RWPE2 (cell line): Measurements from ENCODE around the gene CTBP2.

Source experiments
- ATAC-seq: fragments of 200-7000 bp; cut with Tn5 transposase; 3 replicates; pipeline ENCODE4 v1.9.1; 2021; ENCODE audit warnings: low read depth
- DNase-seq: peaks from one replicate; pipeline ENCODE4 v3.0.0-alpha.2; 2020; ENCODE audit warnings: low spot score
- H3K27ac ChIP-seq: fragments of 450-650 bp; 2 replicates; pipeline ENCODE4 v1.5.1; 2017; ENCODE audit warnings: mild to moderate bottlenecking; ENCODE audit not compliant: poor library complexity, severe bottlenecking
- H3K27me3 ChIP-seq: fragments of 250-450 bp; sonication (Bioruptor Pico); 2 replicates; pipeline ENCODE4 v1.5.1; 2021; ENCODE audit warnings: mild to moderate bottlenecking, moderate library complexity; ENCODE audit not compliant: insufficient read depth, poor library complexity, severe bottlenecking
- H3K36me3 ChIP-seq: fragments of 250-450 bp; sonication (Bioruptor Pico); 2 replicates; pipeline ENCODE4 v1.5.1; 2020; ENCODE audit warnings: low read depth, mild to moderate bottlenecking, moderate library complexity
- H3K4me1 ChIP-seq: fragments of 250-450 bp; sonication (Bioruptor Pico); 2 replicates; pipeline ENCODE4 v1.5.1; 2021; ENCODE audit warnings: mild to moderate bottlenecking, moderate library complexity; ENCODE audit not compliant: insufficient read depth, poor library complexity, severe bottlenecking
- H3K4me3 ChIP-seq: fragments of 250-450 bp; sonication (Bioruptor Pico); 2 replicates; pipeline ENCODE4 v1.5.1; 2021; ENCODE audit warnings: mild to moderate bottlenecking, moderate library complexity; ENCODE audit not compliant: severe bottlenecking
- H3K9me3 ChIP-seq: fragments of 250-450 bp; sonication (Bioruptor Pico); 2 replicates; pipeline ENCODE4 v1.5.1; 2021; ENCODE audit warnings: mild to moderate bottlenecking, moderate library complexity; ENCODE audit not compliant: severe bottlenecking
- TF ChIP-seq, protein P1 (sequence below): fragments of 450-650 bp; IDR thresholded peaks from one replicate; pipeline ENCODE4 v1.5.1; 2017; ENCODE audit warnings: mild to moderate bottlenecking, moderate library complexity; ENCODE audit not compliant: poor library complexity, severe bottlenecking

The CTBP2 gene

DNA sequence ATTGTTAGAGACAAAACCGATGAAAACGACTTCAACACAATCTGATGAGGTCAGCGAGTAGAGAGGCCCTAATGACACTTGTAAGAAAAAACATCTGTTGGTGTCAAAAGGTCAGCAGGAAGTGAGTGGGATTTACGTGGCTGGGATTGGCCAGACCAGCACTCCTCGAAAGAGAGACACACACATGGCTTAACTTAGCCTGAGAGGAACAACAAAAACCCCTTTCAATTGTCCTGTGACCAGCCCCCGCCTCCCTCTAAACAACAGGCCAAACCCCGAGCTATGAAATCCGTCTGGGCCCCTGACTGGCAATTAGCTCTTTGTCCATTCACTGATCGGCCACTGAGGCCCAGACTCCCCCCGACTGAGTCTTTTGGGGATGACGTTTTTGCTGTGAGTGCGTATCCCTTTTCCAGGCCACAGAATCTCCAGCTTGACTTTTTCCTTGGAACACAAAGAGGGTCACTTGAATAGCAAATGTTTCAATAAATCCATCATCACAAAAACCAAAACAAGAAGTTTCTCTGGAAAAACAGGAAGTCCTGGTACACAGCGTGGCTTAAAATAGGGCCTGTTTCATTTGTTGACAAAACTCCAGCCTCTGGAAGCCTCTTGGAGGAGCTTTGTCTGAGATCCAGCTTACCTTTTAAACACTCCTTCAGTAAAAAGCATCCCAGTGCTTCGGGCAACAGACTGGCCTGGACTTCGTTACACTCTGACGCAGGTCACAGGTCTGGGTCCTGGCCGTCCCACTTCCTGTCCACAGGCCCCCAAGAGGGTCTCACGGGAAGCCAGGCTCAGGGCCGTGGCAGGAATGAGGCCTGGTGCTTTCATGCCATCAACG, 103.0 kb downstream of the CTBP2 start:
- TF ChIP-seq, protein P1, sequence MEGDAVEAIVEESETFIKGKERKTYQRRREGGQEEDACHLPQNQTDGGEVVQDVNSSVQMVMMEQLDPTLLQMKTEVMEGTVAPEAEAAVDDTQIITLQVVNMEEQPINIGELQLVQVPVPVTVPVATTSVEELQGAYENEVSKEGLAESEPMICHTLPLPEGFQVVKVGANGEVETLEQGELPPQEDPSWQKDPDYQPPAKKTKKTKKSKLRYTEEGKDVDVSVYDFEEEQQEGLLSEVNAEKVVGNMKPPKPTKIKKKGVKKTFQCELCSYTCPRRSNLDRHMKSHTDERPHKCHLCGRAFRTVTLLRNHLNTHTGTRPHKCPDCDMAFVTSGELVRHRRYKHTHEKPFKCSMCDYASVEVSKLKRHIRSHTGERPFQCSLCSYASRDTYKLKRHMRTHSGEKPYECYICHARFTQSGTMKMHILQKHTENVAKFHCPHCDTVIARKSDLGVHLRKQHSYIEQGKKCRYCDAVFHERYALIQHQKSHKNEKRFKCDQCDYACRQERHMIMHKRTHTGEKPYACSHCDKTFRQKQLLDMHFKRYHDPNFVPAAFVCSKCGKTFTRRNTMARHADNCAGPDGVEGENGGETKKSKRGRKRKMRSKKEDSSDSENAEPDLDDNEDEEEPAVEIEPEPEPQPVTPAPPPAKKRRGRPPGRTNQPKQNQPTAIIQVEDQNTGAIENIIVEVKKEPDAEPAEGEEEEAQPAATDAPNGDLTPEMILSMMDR = no peak
- Histone ChIP-seq H3K4me1 (peaks cover 25% of the 10 kb centered on the region), H3K27ac (peak overlapping the region; percentile 10), H3K27me3 (no peaks in the 10 kb centered on the region), H3K36me3 (peaks cover 52% of the 10 kb centered on the region), H3K4me3 (no peak overlapping the region), H3K9me3 (no peaks in the 10 kb centered on the region)
- DNase-seq (no peak), ATAC-seq (no peak)

DNA sequence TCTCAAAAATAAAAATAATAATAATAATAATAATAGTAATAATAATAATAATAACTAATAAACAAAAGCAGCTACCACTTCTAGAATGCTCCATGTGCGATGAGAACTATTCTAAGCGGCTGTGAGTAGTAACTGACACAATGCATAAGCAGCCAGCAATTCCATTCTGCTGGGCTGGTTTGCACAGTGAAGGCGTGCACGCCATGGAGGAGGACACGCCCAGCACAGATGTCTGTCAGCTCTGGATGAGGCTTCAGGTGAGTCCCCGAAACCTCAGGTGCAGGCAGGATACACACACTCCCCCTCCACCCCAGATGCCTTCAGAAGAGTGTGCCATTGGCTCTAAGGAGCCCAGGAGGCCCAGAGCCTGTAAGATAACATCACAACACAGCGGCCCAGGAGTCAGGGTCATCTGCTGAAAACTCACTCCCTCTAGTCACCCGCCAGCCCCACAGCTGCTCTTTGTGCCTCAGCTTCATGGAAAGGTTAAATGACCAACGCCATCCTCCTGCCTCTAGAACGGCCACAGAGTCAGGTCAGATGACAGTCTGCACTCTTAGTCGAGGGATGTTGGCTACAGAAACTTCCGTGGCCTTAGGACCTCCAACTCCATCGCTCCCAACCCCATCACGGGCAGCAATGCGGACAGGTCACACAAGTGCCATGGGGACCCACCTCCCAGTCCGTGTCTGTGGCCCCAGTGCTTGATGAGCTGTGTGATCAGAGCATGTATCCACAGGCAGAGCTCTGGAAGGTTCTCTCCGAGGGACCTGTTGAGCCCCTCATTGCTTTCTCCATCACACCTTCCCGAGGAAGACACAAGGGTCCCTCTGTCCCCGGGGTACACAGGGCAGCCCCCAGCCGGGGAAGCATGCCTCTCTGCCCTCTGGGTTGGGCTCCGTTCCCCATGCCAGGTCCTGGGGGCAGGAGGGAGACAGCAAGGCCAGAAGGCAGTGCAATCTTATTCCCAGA, 103.9 kb downstream of the CTBP2 start:
- Histone ChIP-seq H3K27me3 (no peaks in the 10 kb centered on the region), H3K27ac (peak overlapping the region; percentile 10), H3K4me3 (no peak overlapping the region), H3K36me3 (peaks cover 52% of the 10 kb centered on the region), H3K4me1 (peaks cover 16% of the 10 kb centered on the region), H3K9me3 (no peaks in the 10 kb centered on the region)
- no peak for DNase-seq
- ATAC-seq = no peak; the same call in 2 of the 3 replicates
- TF ChIP-seq, protein P1 = no peak

DNA sequence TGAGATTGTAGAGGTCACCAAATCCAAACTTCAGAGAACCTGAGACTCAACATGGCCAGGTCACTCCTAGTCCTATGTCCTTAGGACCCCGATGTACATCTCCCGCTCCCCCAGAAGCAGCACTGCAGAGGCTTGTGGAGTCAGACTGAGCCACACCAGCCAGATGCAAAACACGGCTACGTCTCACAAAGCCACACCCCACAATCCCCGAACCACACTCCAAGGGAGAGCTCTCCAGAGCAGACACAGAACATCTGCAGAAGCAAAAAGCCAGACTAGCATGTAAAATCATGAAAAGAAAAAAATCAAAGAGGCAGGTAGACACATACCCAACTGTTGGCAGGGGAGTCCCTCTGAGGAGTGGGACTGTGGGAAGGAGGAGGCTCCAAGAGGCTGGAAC, 104.9 kb downstream of the CTBP2 start:
- no peak overlapping the region for H3K4me3 ChIP-seq
- TF ChIP-seq, protein P1 = no peak
- no peaks in the 10 kb centered on the region for H3K27me3 ChIP-seq
- H3K27ac ChIP-seq = no peak overlapping the region
- peaks cover 52% of the 10 kb centered on the region for H3K36me3 ChIP-seq
- DNase-seq (no peak), ATAC-seq (no peak)
- H3K9me3 ChIP-seq = no peaks in the 10 kb centered on the region
- peaks cover 9% of the 10 kb centered on the region for H3K4me1 ChIP-seq

DNA sequence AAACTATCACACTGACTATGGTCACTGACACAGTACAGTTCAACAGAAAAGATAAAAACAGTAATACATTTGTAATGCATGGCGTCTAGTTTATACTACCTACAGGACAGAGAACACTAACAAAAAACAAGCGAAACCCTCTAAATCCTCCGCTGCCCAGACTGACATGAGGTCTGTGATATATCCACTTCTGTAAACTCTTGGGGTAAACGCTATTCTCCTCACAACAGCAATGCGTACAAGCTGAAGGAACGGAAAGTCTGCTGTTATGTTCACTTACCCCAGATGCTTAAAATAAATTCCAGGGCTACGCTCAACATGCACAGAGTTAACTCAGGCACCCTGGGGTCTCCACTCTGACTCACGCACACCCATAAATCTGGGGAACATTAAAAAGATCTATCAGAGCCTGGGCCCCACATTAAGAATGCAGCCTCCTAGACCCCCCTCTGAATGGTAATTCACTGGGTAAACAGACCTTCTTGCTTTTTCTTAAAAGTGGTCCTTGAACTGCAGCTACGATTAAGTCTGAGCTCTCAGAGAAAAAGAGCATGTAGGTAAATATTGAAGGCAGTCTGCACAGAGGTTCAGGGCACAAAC, 105.6 kb downstream of the CTBP2 start:
- H3K4me1 ChIP-seq = peaks cover 9% of the 10 kb centered on the region
- DNase-seq (no peak), ATAC-seq (no peak)
- H3K27me3 ChIP-seq = no peaks in the 10 kb centered on the region
- H3K9me3 ChIP-seq = no peaks in the 10 kb centered on the region
- TF ChIP-seq, protein P1 = no peak
- H3K4me3 ChIP-seq = no peak overlapping the region
- no peak overlapping the region for H3K27ac ChIP-seq
- H3K36me3 ChIP-seq = peaks cover 49% of the 10 kb centered on the region
